ENCODE measurements around the gene FHIT. TPM values are rescaled to one million over a fixed set of nuclear protein-coding genes. Genes with fewer than 3 reads are reported as not detected.

The FHIT gene
- polyA plus RNA-seq, 1 of the 3 experiments (the other 2 are of a cell fraction), result 0.41 TPM

- Histone ChIP-seq H3F3A (replicated peaks; ENCODE audit: insufficient read depth) (no peaks in the 10 kb centered on the region), H3K27ac (ENCODE audit: low read depth in 2 of 2, low read length in 1 of 2) (no peak overlapping the region), H3K79me2 (ENCODE audit: insufficient read depth) (no peaks in the 10 kb centered on the region), H3K4me1 (ENCODE audit: control insufficient read depth in 1 of 2, insufficient read depth in 2 of 2, low read depth in 1 of 2, low read length in 1 of 2) (peaks cover 0 to 3% of the 10 kb centered on the region in 2 experiments; a peak in 1 of 4 replicates), H3K4me3 (ENCODE audit: low read depth in 2 of 2, low read length in 1 of 2) (no peak overlapping the region), H4K20me1 (ENCODE audit: insufficient read depth) (no peaks in the 10 kb centered on the region), H3K9ac (no peak overlapping the region), H3K27me3 (ENCODE audit: insufficient read depth) (no peaks in the 10 kb centered on the region), H3K9me3 (no peaks in the 10 kb centered on the region), H3K36me3 (replicated peaks in 1 of 2; ENCODE audit: control insufficient read depth in 1 of 2, insufficient read depth in 2 of 2, low read length in 1 of 2) (no peaks in the 10 kb centered on the region), H2AFZ (ENCODE audit: low read depth) (no peak overlapping the region), H3K9me2 (0 out of 2 replicates have a peak, but pooled peaks cover 2% of the 10 kb centered on the region), H3K4me2 (no peak overlapping the region)
- TF ChIP-seq RFX5 (IDR thresholded peaks at IDR 0.05; ENCODE audit: low read length) (no peak), TAF1 (IDR thresholded peaks at IDR 0.05; ENCODE audit: borderline replicate concordance, low read depth, low read length) (no peak), FOSL2 (IDR thresholded peaks at IDR 0.05; ENCODE audit: borderline replicate concordance, low read depth) (no peak), MXI1 (IDR thresholded peaks at IDR 0.05; ENCODE audit: low read depth, low read length) (no peak), RAD21 (IDR thresholded peaks at IDR 0.05; ENCODE audit: low read length) (no peak), GABPA (IDR thresholded peaks at IDR 0.05; ENCODE audit: low read depth) (no peak), NFIC (IDR thresholded peaks at IDR 0.05; ENCODE audit: borderline replicate concordance) (no peak), JUND (IDR thresholded peaks at IDR 0.05) (no peak), FOXM1 (IDR thresholded peaks at IDR 0.05; ENCODE audit: low read depth) (no peak), CHD2 (IDR thresholded peaks at IDR 0.05; ENCODE audit: low read length, partially characterized antibody) (no peak), TEAD4 (IDR thresholded peaks at IDR 0.05; ENCODE audit: borderline replicate concordance, insufficient read depth) (no peak), FOXJ3 (CRISPR knock-in tag; IDR thresholded peaks at IDR 0.05) (no peak), YY1 (IDR thresholded peaks at IDR 0.05; ENCODE audit: low read depth) (no peak), PBX3 (IDR thresholded peaks at IDR 0.05) (no peak)
- 78% methylated on average over 18 of the region's 19 CpGs for WGBS (ENCODE audit: low lambda C conversion rate)
- CTCF ChIA-PET, result no interaction called here
- POLR2A ChIA-PET, result no interaction called here
- DNase-seq, result no peak
These were observed 447.8 kb downstream of the FHIT start for GRCh38 chr3:60803216-60804173.

- no peaks in the 10 kb centered on the region for H3K36me3 ChIP-seq (replicated peaks in 1 of 2; ENCODE audit: control insufficient read depth in 1 of 2, insufficient read depth in 2 of 2, low read length in 1 of 2)
- no peak overlapping the region for H3K4me2 ChIP-seq
- no peak overlapping the region for H3K27ac ChIP-seq (ENCODE audit: low read depth in 2 of 2, low read length in 1 of 2)
- H3K4me1 ChIP-seq (ENCODE audit: control insufficient read depth in 1 of 2, insufficient read depth in 2 of 2, low read depth in 1 of 2, low read length in 1 of 2), result peaks cover 0 to 3% of the 10 kb centered on the region in 2 experiments; a peak in 1 of 4 replicates
- H3K9me3 ChIP-seq, result no peaks in the 10 kb centered on the region
- 41% methylated on average over 2 of the region's 2 CpGs for WGBS (ENCODE audit: low lambda C conversion rate)
- POLR2A ChIA-PET, result no interaction called here
- H3K9ac ChIP-seq, result no peak overlapping the region
- CTCF ChIA-PET, result no interaction called here
- 0 out of 2 replicates have a peak, but pooled peaks cover 2% of the 10 kb centered on the region for H3K9me2 ChIP-seq
- no peaks in the 10 kb centered on the region for H4K20me1 ChIP-seq (ENCODE audit: insufficient read depth)
- H3K79me2 ChIP-seq (ENCODE audit: insufficient read depth), result no peaks in the 10 kb centered on the region
- no peak overlapping the region for H2AFZ ChIP-seq (ENCODE audit: low read depth)
- H3K27me3 ChIP-seq (ENCODE audit: insufficient read depth), result no peaks in the 10 kb centered on the region
- DNase-seq, result no peak
- H3F3A ChIP-seq (replicated peaks; ENCODE audit: insufficient read depth), result no peaks in the 10 kb centered on the region
- H3K4me3 ChIP-seq (ENCODE audit: low read depth in 2 of 2, low read length in 1 of 2), result no peak overlapping the region
- TF ChIP-seq POLR2AphosphoS5 (IDR thresholded peaks at IDR 0.05; ENCODE audit: low read depth, low read length), result no peak
- TF ChIP-seq RXRA (IDR thresholded peaks at IDR 0.05; ENCODE audit: borderline replicate concordance, low read depth), result no peak
- TF ChIP-seq USF2 (IDR thresholded peaks at IDR 0.05; ENCODE audit: borderline replicate concordance, low read depth, low read length), result no peak
- TF ChIP-seq ZBTB33 (IDR thresholded peaks at IDR 0.05; ENCODE audit: borderline replicate concordance, low read depth), result no peak
- TF ChIP-seq NRF1 (IDR thresholded peaks at IDR 0.05; ENCODE audit: low read depth, low read length), result no peak
- TF ChIP-seq YY1 (IDR thresholded peaks at IDR 0.05; ENCODE audit: low read depth), result no peak
- TF ChIP-seq REST (IDR thresholded peaks at IDR 0.05; ENCODE audit: low read depth, low read length), result no peak
These were observed 449.9 kb downstream of the FHIT start for GRCh38 chr3:60801307-60801706.
